ENCODE measurements around the gene TMEM171. TPM values are rescaled to one million over a fixed set of nuclear protein-coding genes. Genes with fewer than 3 reads are reported as not detected.

The TMEM171 gene
- total RNA-seq, 1 donor from 2014 or later = not detected

- no peak for DNase-seq (ENCODE audit: low spot score)
These were observed 31.5 kb downstream of the TMEM171 start for GRCh38 chr5:73151766-73152410.

- no peak for DNase-seq (ENCODE audit: low spot score)
These were observed 32.3 kb downstream of the TMEM171 start for GRCh38 chr5:73152411-73153388.

GRCh38 chr5:73153513-73153912 is 33.1 kb downstream of the TMEM171 start:
- no peak for DNase-seq (ENCODE audit: low spot score)

- DNase-seq (ENCODE audit: low spot score) = no peak
These were observed 34.0 kb downstream of the TMEM171 start for GRCh38 chr5:73154208-73155006.

- DNase-seq (ENCODE audit: low spot score) = no peak
These were observed 35.2 kb downstream of the TMEM171 start for GRCh38 chr5:73155271-73156222.

- DNase-seq (ENCODE audit: low spot score) = no peak
These were observed 37.3 kb downstream of the TMEM171 start for GRCh38 chr5:73157414-73158303.

- DNase-seq (ENCODE audit: low spot score) = no peak
These were observed 37.9 kb downstream of the TMEM171 start for GRCh38 chr5:73158313-73158712.

- no peak for DNase-seq (ENCODE audit: low spot score)
These were observed 39.9 kb downstream of the TMEM171 start for GRCh38 chr5:73160239-73160671.

- no peak for DNase-seq (ENCODE audit: low spot score)
These were observed 50.1 kb downstream of the TMEM171 start for GRCh38 chr5:73170522-73170921.

GRCh38 chr5:73171495-73171894 is 51.1 kb downstream of the TMEM171 start:
- no peak for DNase-seq (ENCODE audit: low spot score)

GRCh38 chr5:73172951-73173350 is 52.6 kb downstream of the TMEM171 start, which contains the start of gene TMEM174:
Gene TMEM174 (plus strand): TSS chr5:73173193. CDS start chr5:73173244, 51 bp downstream.
- DNase-seq (ENCODE audit: low spot score) = no peak

- DNase-seq (ENCODE audit: low spot score) = no peak
These were observed 53.9 kb downstream of the TMEM171 start for GRCh38 chr5:73174100-73174815.

GRCh38 chr5:73176250-73176649 is 55.9 kb downstream of the TMEM171 start:
- no peak for DNase-seq (ENCODE audit: low spot score)

- no peak for DNase-seq (ENCODE audit: low spot score)
These were observed 57.9 kb downstream of the TMEM171 start for GRCh38 chr5:73178265-73178664.

- DNase-seq (ENCODE audit: low spot score) = no peak
These were observed 59.4 kb downstream of the TMEM171 start for GRCh38 chr5:73179730-73180129.

- DNase-seq (ENCODE audit: low spot score) = no peak
These were observed 60.2 kb downstream of the TMEM171 start for GRCh38 chr5:73180566-73180965.
